Activated naive CD4-positive, alpha-beta T cell treated with anti-CD3 and anti-CD28 coated beads for 36 hours (primary cell): ENCODE measurements around the gene PDPR. TPM values are rescaled to one million over a fixed set of nuclear protein-coding genes. Genes with fewer than 3 reads are reported as not detected.
"Not testable (repeated sequence)": the region's sequence is repeated elsewhere in the genome, so short reads cannot be mapped to it uniquely, and the experiment has no call there.

Experiments
- CTCF ChIA-PET: fragments of 350-600 bp; sonication (Branson Sonifier 250); formaldehyde crosslinking; loops from one replicate; lab custom pipeline; 2021; ENCODE audit warnings: antibody characterized with exemption; lab: Charles Lee
- DNase-seq: peaks from one replicate; pipeline ENCODE4 v3.0.0-alpha.2; 2020
- H3K27ac Mint-ChIP-seq: one replicate; pipeline ENCODE4 v1.8.0; 2021; ENCODE audit warnings: mild to moderate bottlenecking, mixed read lengths
- H3K27me3 Mint-ChIP-seq: one replicate; pipeline ENCODE4 v1.8.0; 2021; ENCODE audit warnings: low read depth, mixed read lengths
- H3K36me3 Mint-ChIP-seq: one replicate; pipeline ENCODE4 v1.8.0; 2021; ENCODE audit warnings: low read depth, mixed read lengths
- H3K4me1 Mint-ChIP-seq: one replicate; pipeline ENCODE4 v1.8.0; 2021; ENCODE audit warnings: low read depth, mixed read lengths
- H3K4me3 Mint-ChIP-seq: one replicate; pipeline ENCODE4 v1.8.0; 2021; ENCODE audit warnings: mild to moderate bottlenecking, moderate library complexity, mixed read lengths
- H3K9me3 Mint-ChIP-seq: one replicate; pipeline ENCODE4 v1.8.0; 2021; ENCODE audit warnings: mixed read lengths
- intact Hi-C: fragments of 100-400 bp; cut with micrococcal nuclease; formaldehyde crosslinking; loops from one replicate; pipeline ENCODE4 v1.15.1; 2023
- total RNA-seq, 2 experiments: library from RNA; stranded (reverse); gene quantifications; one replicate each; pipeline ENCODE4 v1.2.3, GENCODE V29; 2021

Gene PDPR
- total RNA-seq, 2 experiments from 2014 or later, result 12.8 to 14.3 TPM

DNA sequence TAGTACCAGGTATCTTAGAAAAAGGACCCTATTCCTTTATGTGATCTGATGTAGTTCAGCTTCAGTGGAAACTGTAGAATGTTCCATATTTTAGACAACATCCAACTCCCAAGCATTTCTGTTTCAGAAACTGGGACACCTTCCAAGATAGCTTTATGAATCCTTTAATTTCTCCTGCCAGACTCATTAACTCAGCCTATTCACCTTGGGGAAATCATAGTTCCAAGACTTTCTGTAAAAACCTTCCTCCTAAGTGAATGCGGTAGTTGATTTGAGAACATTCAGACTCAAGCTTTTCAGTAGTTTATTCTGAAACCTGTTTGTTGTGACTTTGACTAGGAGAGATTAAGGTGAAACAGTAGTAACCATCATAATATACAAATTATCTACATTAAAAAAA is 20.0 kb upstream of the PDPR start:
- intact Hi-C loops, H3K27ac Mint-ChIP-seq, H3K4me1 Mint-ChIP-seq, H3K27me3 Mint-ChIP-seq, DNase-seq, H3K4me3 Mint-ChIP-seq, H3K9me3 Mint-ChIP-seq, CTCF ChIA-PET, H3K36me3 Mint-ChIP-seq: not testable (repeated sequence)

DNA sequence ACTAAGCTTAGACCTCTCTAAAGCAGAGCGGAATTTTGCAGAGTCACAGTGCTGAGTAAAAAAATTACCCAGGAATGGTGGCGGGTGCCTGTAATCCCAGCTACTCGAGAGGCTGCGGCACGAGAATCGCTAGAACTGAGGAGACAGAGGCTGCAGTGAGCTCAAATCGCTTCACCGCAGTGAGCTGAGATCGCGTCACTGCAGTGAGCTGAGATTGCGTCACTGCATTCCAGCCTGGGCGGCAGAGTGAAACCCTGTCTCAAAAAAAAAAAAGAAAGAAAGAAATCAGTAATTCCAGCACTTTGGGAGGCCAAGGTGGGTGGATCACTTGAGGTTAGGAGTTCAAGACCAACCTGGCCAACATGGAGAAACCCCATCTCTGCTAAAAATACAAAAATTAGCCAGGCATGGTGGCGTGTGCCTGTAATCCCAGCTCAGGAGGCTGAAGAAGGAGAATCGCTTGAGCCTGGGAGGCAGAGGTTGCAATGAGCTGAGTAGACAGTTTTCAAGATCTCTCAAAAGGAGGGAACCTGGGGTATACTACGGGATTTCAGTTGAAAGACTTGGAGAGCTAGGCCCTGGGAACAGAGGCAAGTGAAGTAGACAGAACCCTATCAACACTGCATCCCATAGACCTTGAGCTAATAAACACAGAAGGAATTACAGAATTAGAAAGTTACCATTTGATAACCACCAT is 4.4 kb upstream of the PDPR start:
- H3K27ac Mint-ChIP-seq, H3K36me3 Mint-ChIP-seq, H3K9me3 Mint-ChIP-seq, CTCF ChIA-PET, H3K4me1 Mint-ChIP-seq, DNase-seq, H3K4me3 Mint-ChIP-seq, H3K27me3 Mint-ChIP-seq: not testable (repeated sequence)
- intact Hi-C loops, result loop anchor here (5.0 to 10.0 kb wide), 2 partner anchors 85 to 143 kb away; partner anchors contain the start of gene EXOSC6

GRCh38 chr16:70112162-70112561 is 2.0 kb upstream of the PDPR start:
- intact Hi-C loops, result loop anchor here (5.0 to 10.0 kb wide), 2 partner anchors 87 to 140 kb away; partner anchors contain the start of gene EXOSC6
- not testable (repeated sequence) for H3K27ac Mint-ChIP-seq

DNA sequence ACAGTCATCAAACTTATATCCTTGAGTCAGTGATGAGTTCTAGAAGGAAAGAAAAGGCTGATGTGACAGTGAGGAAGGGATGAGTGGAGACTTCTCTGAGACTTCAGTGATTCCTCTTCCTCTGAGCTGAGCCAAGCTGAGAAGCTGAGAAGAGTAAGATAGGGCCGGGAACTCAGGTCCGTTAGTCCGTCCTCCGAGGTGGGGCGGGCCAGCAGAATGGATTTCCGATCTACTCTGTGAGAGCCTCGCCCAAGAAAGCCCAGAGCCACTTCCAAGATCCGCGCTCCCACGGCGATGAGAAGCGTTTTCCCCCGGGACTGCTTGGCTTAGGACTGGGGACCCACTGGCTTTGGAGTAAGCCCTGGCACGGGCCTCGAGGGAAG is 542 bp upstream of the PDPR start:
- H3K27me3 Mint-ChIP-seq, H3K9me3 Mint-ChIP-seq, H3K36me3 Mint-ChIP-seq, DNase-seq, CTCF ChIA-PET: not testable (repeated sequence)
- H3K4me3 Mint-ChIP-seq, result peak overlapping the region; percentile 86
- intact Hi-C loops, result loop anchor here (5.0 to 10.0 kb wide), 2 partner anchors 89 to 139 kb away; partner anchors contain the start of gene EXOSC6
- H3K27ac Mint-ChIP-seq, result peak overlapping the region; percentile 74
- peaks cover 25% of the 10 kb centered on the region for H3K4me1 Mint-ChIP-seq

More at GRCh38 chr16:70112162-70112561, 2.0 kb upstream of the PDPR start:
- CTCF ChIA-PET, H3K27me3 Mint-ChIP-seq, H3K9me3 Mint-ChIP-seq, H3K4me3 Mint-ChIP-seq, DNase-seq, H3K36me3 Mint-ChIP-seq: not testable (repeated sequence)
- H3K4me1 Mint-ChIP-seq, result peaks cover 12% of the 10 kb centered on the region

DNA sequence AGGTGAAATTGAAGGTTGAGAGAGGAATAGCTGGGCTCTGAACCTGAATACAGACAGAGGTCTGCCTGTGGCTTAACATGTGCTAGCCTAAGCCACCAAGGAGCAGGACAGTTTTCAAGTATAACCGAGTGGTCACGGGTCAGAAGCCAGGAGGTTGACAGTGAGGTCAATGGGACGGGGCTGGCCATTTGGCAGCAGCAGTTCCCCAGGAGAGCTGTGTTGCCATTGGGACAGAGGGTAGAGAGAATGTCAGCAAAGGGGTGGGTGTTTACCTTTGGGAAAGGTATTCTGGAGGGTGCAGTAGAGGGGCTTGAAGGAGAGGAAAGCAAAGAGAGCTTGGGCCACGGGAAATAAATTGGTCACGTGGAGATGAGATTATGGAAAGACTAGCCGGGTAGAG is 4.2 kb downstream of the PDPR start:
- not testable (repeated sequence) for H3K9me3 Mint-ChIP-seq, H3K36me3 Mint-ChIP-seq, DNase-seq, H3K4me3 Mint-ChIP-seq, H3K27me3 Mint-ChIP-seq
- peak overlapping the region; percentile 28 for H3K27ac Mint-ChIP-seq
- intact Hi-C loops, result loop anchor here (10.0 kb wide), 1 partner anchor 94 kb away; no protein-coding TSS in a partner anchor
- H3K4me1 Mint-ChIP-seq, result peaks cover 30% of the 10 kb centered on the region
- CTCF ChIA-PET, result interaction anchor here (0.6 kb wide), 1 partner anchor 135 kb away, joined by 3 read pairs; no protein-coding TSS in a partner anchor

DNA sequence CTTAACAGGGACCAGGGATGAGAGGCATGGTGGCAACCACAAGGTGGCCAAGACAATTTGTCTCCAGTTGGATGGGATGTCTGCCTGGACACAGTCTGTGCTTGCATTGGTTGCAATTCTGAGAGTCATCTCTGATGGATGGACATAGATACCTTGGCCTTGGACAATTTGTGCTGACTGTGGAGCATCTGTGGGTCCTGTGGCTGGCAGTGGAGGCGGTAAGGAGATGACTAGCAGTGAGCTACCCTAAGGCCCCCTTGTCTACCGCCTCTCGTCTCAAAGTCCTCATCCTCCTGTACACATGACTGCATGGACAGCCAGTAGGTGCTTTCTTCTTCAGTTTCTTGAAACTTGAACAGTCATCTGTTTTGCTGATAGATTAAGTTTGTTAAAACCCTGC is 4.6 kb downstream of the PDPR start:
- CTCF ChIA-PET, H3K36me3 Mint-ChIP-seq, H3K27ac Mint-ChIP-seq, H3K4me3 Mint-ChIP-seq, H3K9me3 Mint-ChIP-seq, DNase-seq, H3K27me3 Mint-ChIP-seq: not testable (repeated sequence)
- H3K4me1 Mint-ChIP-seq, result peaks cover 30% of the 10 kb centered on the region
- intact Hi-C loops, result loop anchor here (10.0 kb wide), 1 partner anchor 94 kb away; no protein-coding TSS in a partner anchor

DNA sequence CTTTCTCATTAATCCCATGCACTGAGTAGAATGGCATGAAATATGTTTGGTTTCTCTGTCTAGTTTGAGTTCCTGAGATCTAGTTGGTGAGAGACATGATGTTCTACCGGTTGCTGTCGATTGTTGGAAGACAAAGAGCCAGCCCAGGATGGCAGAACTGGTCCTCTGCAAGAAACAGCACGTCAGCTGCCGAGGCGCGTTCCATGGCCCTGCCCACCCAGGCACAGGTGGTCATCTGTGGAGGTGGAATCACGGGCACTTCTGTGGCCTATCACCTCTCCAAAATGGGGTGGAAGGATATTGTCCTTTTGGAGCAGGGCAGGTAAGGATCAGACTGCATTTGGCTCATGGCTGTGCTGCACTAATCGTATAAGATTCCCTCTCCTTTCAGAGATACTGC is 6.3 kb downstream of the PDPR start:
- H3K9me3 Mint-ChIP-seq, CTCF ChIA-PET, H3K4me3 Mint-ChIP-seq, H3K27ac Mint-ChIP-seq, H3K36me3 Mint-ChIP-seq, DNase-seq, H3K27me3 Mint-ChIP-seq, intact Hi-C loops: not testable (repeated sequence)
- peaks cover 22% of the 10 kb centered on the region for H3K4me1 Mint-ChIP-seq

DNA sequence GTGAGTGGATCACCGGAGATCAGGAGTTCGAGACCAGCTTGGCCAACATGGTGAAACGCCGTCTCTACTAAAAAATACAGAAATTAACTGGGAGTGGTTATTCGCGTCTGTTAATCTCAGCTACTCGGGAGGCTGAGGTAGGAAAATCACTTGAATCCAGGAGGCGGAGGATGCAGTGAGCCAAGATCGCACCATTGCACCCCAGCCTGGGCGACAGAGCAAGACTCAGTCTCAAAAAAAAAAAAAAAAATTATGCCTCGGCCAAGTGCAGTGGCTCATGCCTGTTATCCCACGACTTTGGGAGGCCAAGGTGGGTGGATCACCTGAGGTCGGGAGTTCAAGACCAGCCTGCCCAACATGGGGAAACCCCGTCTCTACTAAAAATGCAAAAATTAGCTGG is 9.7 kb downstream of the PDPR start:
- CTCF ChIA-PET, result interaction anchor here (0.7 kb wide), 1 partner anchor 193 kb away, joined by 5 read pairs; no protein-coding TSS in a partner anchor
- H3K4me3 Mint-ChIP-seq, intact Hi-C loops, H3K27ac Mint-ChIP-seq, H3K9me3 Mint-ChIP-seq, DNase-seq, H3K4me1 Mint-ChIP-seq, H3K27me3 Mint-ChIP-seq: not testable (repeated sequence)
- peaks cover 10% of the 10 kb centered on the region for H3K36me3 Mint-ChIP-seq

GRCh38 chr16:70126226-70126625 is 12.1 kb downstream of the PDPR start:
- DNase-seq, intact Hi-C loops, H3K27ac Mint-ChIP-seq, H3K4me1 Mint-ChIP-seq, H3K9me3 Mint-ChIP-seq, H3K27me3 Mint-ChIP-seq, H3K4me3 Mint-ChIP-seq, CTCF ChIA-PET: not testable (repeated sequence)
- H3K36me3 Mint-ChIP-seq, result peaks cover 10% of the 10 kb centered on the region

GRCh38 chr16:70127706-70128105 is 13.6 kb downstream of the PDPR start:
- intact Hi-C loops, H3K4me1 Mint-ChIP-seq, H3K27ac Mint-ChIP-seq, CTCF ChIA-PET, H3K27me3 Mint-ChIP-seq, H3K4me3 Mint-ChIP-seq, DNase-seq, H3K9me3 Mint-ChIP-seq: not testable (repeated sequence)
- peaks cover 13% of the 10 kb centered on the region for H3K36me3 Mint-ChIP-seq

GRCh38 chr16:70128844-70129243 is 14.7 kb downstream of the PDPR start:
- CTCF ChIA-PET, H3K9me3 Mint-ChIP-seq, H3K4me1 Mint-ChIP-seq, DNase-seq, intact Hi-C loops, H3K4me3 Mint-ChIP-seq, H3K27ac Mint-ChIP-seq, H3K27me3 Mint-ChIP-seq: not testable (repeated sequence)
- peaks cover 10% of the 10 kb centered on the region for H3K36me3 Mint-ChIP-seq

- CTCF ChIA-PET, H3K9me3 Mint-ChIP-seq, intact Hi-C loops, H3K4me1 Mint-ChIP-seq, DNase-seq, H3K27ac Mint-ChIP-seq, H3K27me3 Mint-ChIP-seq, H3K4me3 Mint-ChIP-seq: not testable (repeated sequence)
- peaks cover 20% of the 10 kb centered on the region for H3K36me3 Mint-ChIP-seq
Measured at GRCh38 chr16:70135796-70136195, 21.7 kb downstream of the PDPR start.

DNA sequence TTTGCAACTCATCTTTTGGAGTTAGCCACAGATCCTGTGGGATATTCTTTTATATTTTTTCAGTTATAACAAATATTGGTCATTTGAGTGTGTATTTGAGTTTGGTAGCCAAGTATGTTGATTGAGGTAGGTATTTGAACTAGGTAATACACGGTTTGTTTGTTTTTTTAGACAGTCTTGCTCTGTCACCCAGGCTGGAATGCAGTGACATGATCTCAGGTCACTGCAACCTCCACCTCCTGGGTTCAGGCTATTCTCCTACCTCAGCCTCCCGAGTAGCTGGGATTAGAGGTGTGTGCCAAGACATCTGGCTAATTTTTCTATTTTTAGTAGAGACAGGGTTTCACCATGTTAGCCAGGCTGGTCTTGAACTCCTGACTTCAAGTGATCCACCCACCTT is 22.5 kb downstream of the PDPR start:
- H3K9me3 Mint-ChIP-seq, H3K4me3 Mint-ChIP-seq, DNase-seq, H3K4me1 Mint-ChIP-seq, H3K27ac Mint-ChIP-seq, intact Hi-C loops, H3K27me3 Mint-ChIP-seq, CTCF ChIA-PET: not testable (repeated sequence)
- peaks cover 21% of the 10 kb centered on the region for H3K36me3 Mint-ChIP-seq
